Mesothelial cell of epicardium (in vitro differentiated cells): ENCODE measurements around the gene MAPK7. TPM values are rescaled to one million over a fixed set of nuclear protein-coding genes. Genes with fewer than 3 reads are reported as not detected.

ENCODE experiments used
- DNase-seq, 2 experiments: peaks; one replicate each; pipeline ENCODE4 v3.0.0; 2021; ENCODE audit warnings: low spot score in 2 of 2; ENCODE audit not compliant: unreplicated experiment in 2 of 2
- H3K27ac Mint-ChIP-seq: 2 replicates; pipeline ENCODE4 v1.8.0; 2021; ENCODE audit warnings: mixed read lengths
- H3K27me3 Mint-ChIP-seq: 2 replicates; pipeline ENCODE4 v1.8.0; 2021; ENCODE audit warnings: low read depth, mixed read lengths
- H3K36me3 Mint-ChIP-seq: 2 replicates; pipeline ENCODE4 v1.8.0; 2021; ENCODE audit warnings: mixed read lengths
- H3K4me1 Mint-ChIP-seq: 2 replicates; pipeline ENCODE4 v1.8.0; 2021; ENCODE audit warnings: mixed read lengths
- H3K4me3 Mint-ChIP-seq: 2 replicates; pipeline ENCODE4 v1.8.0; 2021; ENCODE audit warnings: mild to moderate bottlenecking, moderate library complexity, mixed read lengths
- H3K9me3 Mint-ChIP-seq: 2 replicates; pipeline ENCODE4 v1.8.0; 2021; ENCODE audit warnings: mixed read lengths
- total RNA-seq: library from RNA; stranded (reverse); gene quantifications from 3 replicates; pipeline ENCODE4 v1.2.1, GENCODE V29; 2021
- TF ChIP-seq, protein P1 (sequence below): fragments of 200-600 bp; sonication (generic); IDR thresholded peaks from one replicate; pipeline ENCODE4 v1.5.0; 2021; ENCODE audit warnings: antibody characterized with exemption; ENCODE audit not compliant: unreplicated experiment

Gene MAPK7
- total RNA-seq, 1 donor from 2014 or later: 46.0 TPM

DNA sequence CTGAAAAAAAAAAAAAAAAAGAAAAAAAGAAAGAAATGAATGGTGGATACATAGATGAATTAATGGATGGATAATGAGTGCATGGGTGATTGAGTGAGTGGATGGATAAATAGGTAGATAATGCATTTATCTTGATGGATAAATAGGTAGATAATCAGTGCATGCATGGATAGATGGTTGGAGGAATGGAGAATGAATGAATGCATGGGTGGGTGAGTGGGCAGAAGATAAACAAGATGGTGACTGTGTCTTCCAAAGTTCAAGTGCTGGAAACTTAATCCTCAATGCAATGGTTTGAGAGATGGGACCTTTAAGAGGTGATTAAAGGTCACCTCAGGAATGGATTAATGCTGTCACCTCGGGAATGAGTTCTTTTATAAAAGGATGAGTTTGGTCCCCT lies 26.0 kb downstream of the MAPK7 start:
- H3K9me3 Mint-ChIP-seq: peaks cover 4% of the 10 kb centered on the region
- peaks cover 13% of the 10 kb centered on the region for H3K4me1 Mint-ChIP-seq
- no peaks in the 10 kb centered on the region for H3K27me3 Mint-ChIP-seq
- TF ChIP-seq, protein P1, sequence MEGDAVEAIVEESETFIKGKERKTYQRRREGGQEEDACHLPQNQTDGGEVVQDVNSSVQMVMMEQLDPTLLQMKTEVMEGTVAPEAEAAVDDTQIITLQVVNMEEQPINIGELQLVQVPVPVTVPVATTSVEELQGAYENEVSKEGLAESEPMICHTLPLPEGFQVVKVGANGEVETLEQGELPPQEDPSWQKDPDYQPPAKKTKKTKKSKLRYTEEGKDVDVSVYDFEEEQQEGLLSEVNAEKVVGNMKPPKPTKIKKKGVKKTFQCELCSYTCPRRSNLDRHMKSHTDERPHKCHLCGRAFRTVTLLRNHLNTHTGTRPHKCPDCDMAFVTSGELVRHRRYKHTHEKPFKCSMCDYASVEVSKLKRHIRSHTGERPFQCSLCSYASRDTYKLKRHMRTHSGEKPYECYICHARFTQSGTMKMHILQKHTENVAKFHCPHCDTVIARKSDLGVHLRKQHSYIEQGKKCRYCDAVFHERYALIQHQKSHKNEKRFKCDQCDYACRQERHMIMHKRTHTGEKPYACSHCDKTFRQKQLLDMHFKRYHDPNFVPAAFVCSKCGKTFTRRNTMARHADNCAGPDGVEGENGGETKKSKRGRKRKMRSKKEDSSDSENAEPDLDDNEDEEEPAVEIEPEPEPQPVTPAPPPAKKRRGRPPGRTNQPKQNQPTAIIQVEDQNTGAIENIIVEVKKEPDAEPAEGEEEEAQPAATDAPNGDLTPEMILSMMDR: no peak
- no peaks in the 10 kb centered on the region for H3K36me3 Mint-ChIP-seq
- no peak overlapping the region for H3K27ac Mint-ChIP-seq
- H3K4me3 Mint-ChIP-seq: no peak overlapping the region
- no peak for DNase-seq

DNA sequence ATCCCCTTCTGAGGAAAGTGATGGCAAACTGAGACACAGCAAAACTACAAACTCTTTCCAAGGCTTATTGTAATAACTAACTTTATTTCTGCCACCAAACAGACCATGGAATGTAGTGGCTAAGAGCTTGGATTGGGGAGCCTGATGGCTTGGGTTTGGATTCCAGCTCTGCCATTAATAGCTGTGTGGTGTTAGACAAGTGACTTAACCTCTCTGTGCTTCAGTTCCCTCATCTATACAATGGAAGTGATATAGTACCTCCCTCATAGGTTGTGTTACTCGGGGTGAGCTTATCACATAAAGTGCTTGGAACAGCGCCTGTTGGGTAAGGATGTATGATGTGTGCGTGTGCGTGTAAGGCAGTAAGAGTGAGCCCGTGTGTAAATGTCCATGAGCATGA lies 26.8 kb downstream of the MAPK7 start:
- Mint-ChIP-seq H3K4me3 (no peak overlapping the region), H3K9me3 (peaks cover 4% of the 10 kb centered on the region), H3K27me3 (peaks cover 2% of the 10 kb centered on the region), H3K36me3 (no peaks in the 10 kb centered on the region), H3K4me1 (peaks cover 14% of the 10 kb centered on the region), H3K27ac (no peak overlapping the region)
- TF ChIP-seq, protein P1: no peak
- no peak for DNase-seq

DNA sequence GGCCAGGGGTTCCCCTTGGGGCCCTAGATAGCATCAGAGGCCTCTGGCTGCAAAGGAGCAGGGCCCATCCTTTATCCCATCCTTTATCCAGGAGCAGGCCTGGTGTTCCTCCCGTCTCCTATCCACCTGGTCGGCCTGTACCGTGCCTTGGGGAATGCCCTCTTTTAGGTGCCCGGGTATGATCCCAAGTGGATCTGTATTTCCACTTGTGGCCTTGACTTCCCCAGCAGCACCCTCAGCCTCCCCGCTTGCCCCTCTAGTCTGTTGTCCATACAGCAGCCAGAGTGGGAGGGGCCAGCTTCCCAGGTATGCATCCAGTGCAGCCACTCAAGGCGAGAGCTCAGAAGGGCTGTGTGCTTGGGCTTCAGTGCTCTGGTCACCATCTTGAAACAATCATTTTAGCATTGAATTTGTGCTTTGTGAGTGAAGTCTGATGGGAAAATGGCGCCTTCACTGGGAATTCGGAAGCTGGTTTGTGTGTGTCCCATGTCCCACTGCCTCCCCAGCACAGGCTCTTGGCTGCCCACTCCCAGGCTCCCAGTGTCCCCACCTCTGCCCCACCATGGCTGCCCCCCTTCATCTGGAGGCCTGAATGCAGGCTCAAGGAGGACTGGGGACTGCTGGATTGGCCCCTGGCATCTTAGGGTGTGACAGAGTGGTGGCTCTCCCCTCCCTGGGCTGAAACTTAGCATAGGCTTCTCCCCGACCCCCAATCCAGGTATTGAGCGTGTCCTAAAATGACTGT lies 29.5 kb downstream of the MAPK7 start:
- H3K9me3 Mint-ChIP-seq: peaks cover 4% of the 10 kb centered on the region
- no peak overlapping the region for H3K4me3 Mint-ChIP-seq
- no peak for DNase-seq
- no peaks in the 10 kb centered on the region for H3K36me3 Mint-ChIP-seq
- H3K4me1 Mint-ChIP-seq: peaks cover 14% of the 10 kb centered on the region
- no peak overlapping the region for H3K27ac Mint-ChIP-seq
- TF ChIP-seq, protein P1: no peak
- peaks cover 7% of the 10 kb centered on the region for H3K27me3 Mint-ChIP-seq

DNA sequence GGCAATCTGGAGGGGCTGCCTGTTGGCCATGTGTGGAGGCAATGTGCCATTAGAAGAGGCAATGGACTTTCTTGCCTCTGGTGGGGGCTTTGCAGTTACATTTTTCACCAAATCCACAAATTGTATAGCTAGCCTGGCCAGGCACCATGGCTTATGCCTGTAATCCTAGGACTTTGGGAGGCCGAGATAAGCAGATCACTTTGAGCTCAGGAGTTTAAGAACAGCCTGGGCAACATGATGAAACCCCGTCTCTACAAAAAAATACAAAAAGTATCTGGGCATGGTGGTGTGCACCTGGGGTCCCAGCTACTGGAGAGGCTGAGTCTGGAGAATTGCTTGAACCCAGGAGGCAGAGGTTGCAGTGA lies 30.0 kb downstream of the MAPK7 start:
- Mint-ChIP-seq H3K27ac (no peak overlapping the region), H3K27me3 (peaks cover 7% of the 10 kb centered on the region), H3K4me1 (peaks cover 16% of the 10 kb centered on the region), H3K4me3 (no peak overlapping the region), H3K9me3 (peaks cover 4% of the 10 kb centered on the region), H3K36me3 (no peaks in the 10 kb centered on the region)
- TF ChIP-seq, protein P1: no peak
- DNase-seq: no peak

DNA sequence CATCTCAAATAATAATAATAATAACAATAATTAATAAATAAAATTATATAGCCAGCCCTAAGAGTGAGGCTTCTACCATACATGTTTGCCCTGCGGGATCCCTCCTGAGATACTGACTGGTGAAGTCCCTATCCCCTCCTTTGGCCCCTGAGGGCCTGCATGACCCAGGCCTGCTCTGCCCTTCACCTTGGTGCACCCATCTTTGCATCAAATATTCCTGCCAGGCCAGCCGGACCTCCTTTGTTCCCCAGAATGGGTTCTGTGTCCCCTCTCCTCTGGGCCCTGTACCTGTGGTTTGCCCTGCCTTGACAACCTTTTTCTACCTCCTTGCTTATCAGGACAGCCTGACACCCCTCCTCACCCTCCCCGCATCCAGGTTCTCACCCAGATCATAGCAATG lies 30.8 kb downstream of the MAPK7 start:
- no peaks in the 10 kb centered on the region for H3K9me3 Mint-ChIP-seq
- no peak for DNase-seq
- H3K4me3 Mint-ChIP-seq: no peak overlapping the region
- H3K27me3 Mint-ChIP-seq: peaks cover 7% of the 10 kb centered on the region
- H3K4me1 Mint-ChIP-seq: peaks cover 17% of the 10 kb centered on the region
- H3K36me3 Mint-ChIP-seq: no peaks in the 10 kb centered on the region
- TF ChIP-seq, protein P1: no peak
- no peak overlapping the region for H3K27ac Mint-ChIP-seq
